Peyer's patch (tissue), 4 donors: ENCODE results near the gene EIF4A3. TPM values are rescaled to one million over a fixed set of nuclear protein-coding genes. Genes with fewer than 3 reads are reported as not detected.
"Not testable (repeated sequence)": the region's sequence is repeated elsewhere in the genome, so short reads cannot be mapped to it uniquely, and the experiment has no call there.

Experiments
- DNase-seq, 3 donors: peaks; one replicate each; pipeline ENCODE4 v3.0.0-alpha.2; 2017 to 2019
- H3K27ac ChIP-seq, 4 donors: fragments of 200-600 bp; sonication (generic); one replicate each; pipeline ENCODE4 v1.5.1; 2016 to 2019
- H3K27me3 ChIP-seq, 2 donors: fragments of 200-600 bp; sonication (generic); one replicate each; pipeline ENCODE4 v1.5.1; 2019
- H3K36me3 ChIP-seq, 3 donors: fragments of 200-600 bp; sonication (generic); one replicate each; pipeline ENCODE4 v1.5.1; 2016 to 2019
- H3K4me1 ChIP-seq, 4 donors: fragments of 200-600 bp; sonication (generic); one replicate each; pipeline ENCODE4 v1.5.1; 2016 to 2019
- H3K4me3 ChIP-seq, 4 donors: fragments of 200-600 bp; sonication (generic); 1 replicate in 3 of 4; 2 replicates in 1 of 4; pipeline ENCODE4 v1.5.1; 2016 to 2019; ENCODE audit warnings: mild to moderate bottlenecking in 1 of 4
- H3K9me3 ChIP-seq, 4 donors: fragments of 200-600 bp; sonication (generic); one replicate each; pipeline ENCODE4 v1.5.1; 2016 to 2019; ENCODE audit warnings: mild to moderate bottlenecking in 1 of 4
- CTCF ChIP-seq, 6 experiments: fragments of 450-650 bp in 4 of 6; fragments of 200-600 bp in 2 of 6; sonication (generic) in 1 of 6; IDR thresholded peaks; one replicate each; pipeline ENCODE4 v1.5.1; 2017 to 2019; ENCODE audit warnings: antibody characterized with exemption in 6 of 6, mild to moderate bottlenecking in 3 of 6, moderate library complexity in 1 of 6
- POLR2A ChIP-seq, 2 donors: fragments of 450-650 bp; IDR thresholded peaks; one replicate each; pipeline ENCODE4 v1.5.1; 2017; ENCODE audit warnings: antibody characterized with exemption in 2 of 2, mild to moderate bottlenecking in 2 of 2, moderate library complexity in 2 of 2
- total RNA-seq, 4 donors: library from RNA; depleted of rRNA; stranded (reverse); fragments of >200 nt; gene quantifications; one replicate each; pipeline ENCODE4 v1.1.0, GENCODE V29; 2016

Gene EIF4A3
- total RNA-seq, 4 donors from 2014 or later, result 29.0 to 66.8 (median 46.1) TPM

- Histone ChIP-seq H3K27me3 (no peaks in the 10 kb centered on the region), H3K4me3 (no peak overlapping the region), H3K4me1 (no peaks in the 10 kb centered on the region), H3K36me3 (no peaks in the 10 kb centered on the region), H3K9me3 (no peaks in the 10 kb centered on the region), H3K27ac (no peak overlapping the region)
- no peak for DNase-seq
- TF ChIP-seq POLR2A (IDR thresholded peaks at IDR 0.05) (no peak), CTCF (IDR thresholded peaks at IDR 0.05) (no peak)
These were observed 55.6 kb downstream of the EIF4A3 start for GRCh38 chr17:80091376-80091775.

DNA sequence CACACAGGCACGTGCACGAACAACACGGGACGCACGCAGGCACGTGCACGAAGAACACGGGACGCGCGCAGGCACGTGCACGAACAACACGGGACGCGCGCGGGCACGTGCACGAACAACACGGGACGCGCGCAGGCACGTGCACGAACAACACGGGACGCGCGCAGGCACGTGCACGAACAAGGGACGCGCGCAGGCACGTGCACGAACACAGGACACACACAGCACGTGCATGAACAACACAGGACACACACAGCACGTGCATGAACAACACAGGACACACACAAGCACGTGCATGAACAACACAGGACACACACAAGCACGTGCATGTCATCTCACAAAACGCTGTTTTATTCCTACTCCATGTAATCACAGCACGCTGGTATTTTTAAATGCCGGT lies 56.8 kb downstream of the EIF4A3 start:
- not testable (repeated sequence) for H3K4me1 ChIP-seq, H3K36me3 ChIP-seq, H3K27me3 ChIP-seq, H3K9me3 ChIP-seq, H3K27ac ChIP-seq, DNase-seq, H3K4me3 ChIP-seq

- no peak overlapping the region for H3K27ac ChIP-seq
- H3K4me3 ChIP-seq, result no peak overlapping the region
- no peaks in the 10 kb centered on the region for H3K27me3 ChIP-seq
- DNase-seq, result no peak
- no peaks in the 10 kb centered on the region for H3K9me3 ChIP-seq
- no peaks in the 10 kb centered on the region for H3K4me1 ChIP-seq
- no peaks in the 10 kb centered on the region for H3K36me3 ChIP-seq
- TF ChIP-seq POLR2A (IDR thresholded peaks at IDR 0.05) (no peak), CTCF (IDR thresholded peaks at IDR 0.05) (no peak)
These were observed 57.2 kb downstream of the EIF4A3 start for GRCh38 chr17:80089762-80090161.

- Histone ChIP-seq H3K9me3 (no peaks in the 10 kb centered on the region), H3K27me3 (no peaks in the 10 kb centered on the region), H3K27ac (no peak overlapping the region), H3K36me3 (no peaks in the 10 kb centered on the region), H3K4me1 (peaks cover 0 to under 1% (median 0%) of the 10 kb centered on the region in 4 donors), H3K4me3 (no peak overlapping the region)
- TF ChIP-seq CTCF (IDR thresholded peaks at IDR 0.05), result no peak
- no peak for TF ChIP-seq POLR2A (IDR thresholded peaks at IDR 0.05)
- DNase-seq, result no peak
These were observed 59.3 kb downstream of the EIF4A3 start for GRCh38 chr17:80087346-80088265.

DNA sequence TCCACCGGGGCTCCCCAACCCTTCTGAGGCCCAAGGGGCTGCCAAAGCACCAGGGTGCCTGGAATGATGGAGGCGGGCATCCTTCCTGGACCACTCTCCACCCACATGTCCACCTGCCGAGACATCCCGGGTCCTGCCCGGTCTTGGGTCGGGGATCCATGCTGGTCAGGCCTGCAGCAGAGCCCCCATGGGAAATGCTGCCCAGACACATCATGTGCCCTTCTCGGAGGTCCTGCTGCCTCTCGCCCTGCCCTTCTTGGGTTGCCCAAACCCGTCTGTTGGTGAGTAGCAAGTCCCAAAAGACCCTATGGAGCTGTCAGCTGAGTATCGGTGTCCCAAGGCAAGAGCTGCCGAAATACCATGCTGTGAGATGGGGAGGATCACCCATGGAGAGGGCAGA lies 60.3 kb downstream of the EIF4A3 start:
- TF ChIP-seq CTCF (IDR thresholded peaks at IDR 0.05), result no peak
- TF ChIP-seq POLR2A (IDR thresholded peaks at IDR 0.05), result no peak
- no peak for DNase-seq
- Histone ChIP-seq H3K9me3 (no peaks in the 10 kb centered on the region), H3K4me1 (peaks cover 0 to 3% (median 0%) of the 10 kb centered on the region in 4 donors), H3K27me3 (no peaks in the 10 kb centered on the region), H3K36me3 (no peaks in the 10 kb centered on the region), H3K4me3 (no peak overlapping the region), H3K27ac (no peak overlapping the region)

DNA sequence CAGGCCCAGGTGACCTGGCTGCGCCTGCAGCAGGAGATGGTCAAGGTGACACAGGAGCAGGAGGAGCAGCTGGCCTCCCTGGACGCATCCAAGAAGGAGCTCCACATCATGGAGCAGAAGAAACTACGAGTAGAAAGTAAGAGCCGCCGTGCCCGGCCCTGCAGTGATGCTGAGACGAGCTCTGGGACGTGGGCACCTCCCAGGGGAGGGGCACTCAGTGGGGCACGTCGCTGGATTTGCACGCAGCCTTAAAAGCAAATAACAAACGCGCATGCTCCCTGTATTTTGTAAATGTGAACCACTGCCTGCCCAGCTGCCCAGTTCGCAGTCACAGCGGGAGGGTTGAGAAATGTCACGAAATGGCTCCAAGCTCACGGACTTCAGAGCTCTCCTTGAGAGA lies 60.8 kb downstream of the EIF4A3 start:
- H3K9me3 ChIP-seq, result no peaks in the 10 kb centered on the region
- H3K36me3 ChIP-seq, result no peaks in the 10 kb centered on the region
- no peak for DNase-seq
- TF ChIP-seq CTCF (IDR thresholded peaks at IDR 0.05), result no peak
- TF ChIP-seq POLR2A (IDR thresholded peaks at IDR 0.05), result no peak
- no peak overlapping the region for H3K4me3 ChIP-seq
- H3K4me1 ChIP-seq, result peaks cover 0 to 3% (median 0%) of the 10 kb centered on the region in 4 donors
- no peaks in the 10 kb centered on the region for H3K27me3 ChIP-seq
- H3K27ac ChIP-seq, result no peak overlapping the region
